SK-N-MC (cell line): Measurements from ENCODE around the gene PPAN.

Experiments used
- EZH2 ChIP-seq: fragments of 200-600 bp; sonication (generic); IDR thresholded peaks from one replicate; pipeline ENCODE4 v1.6.1; 2017; ENCODE audit warnings: antibody characterized with exemption
- FOXP2 ChIP-seq: optimal IDR thresholded peaks from 2 replicates; pipeline ENCODE3; 2011; ENCODE audit warnings: mild to moderate bottlenecking, moderate library complexity; ENCODE audit not compliant: insufficient read depth; ENCODE audit errors: extremely low read length, control extremely low read depth
- POLR2AphosphoS5 ChIP-seq: IDR thresholded peaks from 2 replicates; pipeline ENCODE4 v1.6.1; 2012; ENCODE audit warnings: mild to moderate bottlenecking, low read depth, low read length, borderline replicate concordance

GRCh38 chr19:10116866-10117616 lies 10.9 kb downstream of the PPAN start:
- no peak for TF ChIP-seq POLR2AphosphoS5
- no peak for TF ChIP-seq EZH2
- TF ChIP-seq FOXP2, result no peak
